ENCODE measurements around the gene ABCG5.

GRCh38 chr2:43823751-43824150 lies 14.9 kb downstream of the ABCG5 start:
- no peak for TF ChIP-seq CTCF (conservative IDR thresholded peaks at IDR 0.05; ENCODE audit: low read depth, low read length)
- no peak for TF ChIP-seq POLR2A (IDR thresholded peaks at IDR 0.05; ENCODE audit: low read depth, low read length)
- TF ChIP-seq USF2 (IDR thresholded peaks at IDR 0.05; ENCODE audit: low read depth, low read length), result no peak
- TF ChIP-seq FOS (IDR thresholded peaks at IDR 0.05; ENCODE audit: low read depth, low read length), result no peak
- TF ChIP-seq CEBPB (IDR thresholded peaks at IDR 0.05; ENCODE audit: low read depth, low read length), result no peak
- TF ChIP-seq RFX5 (IDR thresholded peaks at IDR 0.05; ENCODE audit: low read depth, low read length), result no peak
- TF ChIP-seq SMC3 (IDR thresholded peaks at IDR 0.05; ENCODE audit: low read depth, low read length), result no peak
- TF ChIP-seq RAD21 (IDR thresholded peaks at IDR 0.05; ENCODE audit: low read length), result no peak
- TF ChIP-seq BHLHE40 (IDR thresholded peaks at IDR 0.05; ENCODE audit: low read depth, low read length), result no peak

Measured in IMR-90 (cell line).